Activated CD8-positive, alpha-beta memory T cell treated with anti-CD3 and anti-CD28 coated beads for 4 hours (primary cell): ENCODE data around the gene RTF1.

Experiments
- DNase-seq, 2 donors: peaks; one replicate each; pipeline ENCODE4 v3.0.0-alpha.2; 2020; ENCODE audit warnings: low read depth in 2 of 2

RTF1 gene

DNA sequence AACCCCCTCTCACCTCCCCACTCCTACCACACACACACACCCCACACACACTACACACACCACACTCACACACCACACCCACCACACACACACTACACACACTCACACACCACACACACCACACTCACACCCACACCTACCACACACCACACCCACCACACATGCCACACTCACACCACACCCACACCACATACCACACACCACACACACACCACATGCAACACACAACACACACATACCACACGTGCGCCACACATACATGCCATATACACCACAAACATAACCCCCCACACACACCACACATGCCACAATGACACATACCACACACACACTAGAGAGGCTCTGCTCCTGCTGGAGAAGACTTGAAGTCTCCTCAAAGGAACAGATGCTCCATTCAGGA is 70.9 kb downstream of the RTF1 start:
- no peak for DNase-seq

DNA sequence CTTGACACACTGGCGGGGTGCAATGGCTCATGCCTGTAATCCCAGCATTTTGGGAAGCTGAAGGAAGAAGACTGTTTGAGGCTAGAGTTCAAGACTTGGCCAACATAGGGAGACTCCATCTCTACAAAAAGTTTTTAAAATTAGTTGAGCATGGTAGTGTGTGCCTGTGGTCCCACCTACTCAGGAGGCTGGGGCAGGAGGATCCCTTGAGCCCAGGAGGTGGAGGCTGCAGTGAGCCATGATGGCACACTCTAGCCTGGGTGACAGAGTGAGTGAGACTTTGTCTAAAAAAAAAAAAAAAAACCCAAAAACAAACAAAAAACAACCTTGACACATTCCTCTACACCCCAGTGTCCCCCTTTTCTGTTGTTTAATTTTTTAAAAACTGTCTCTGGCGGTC is 72.7 kb downstream of the RTF1 start:
- no peak for DNase-seq

GRCh38 chr15:41490355-41490754 is 73.5 kb downstream of the RTF1 start:
- no peak for DNase-seq

DNA sequence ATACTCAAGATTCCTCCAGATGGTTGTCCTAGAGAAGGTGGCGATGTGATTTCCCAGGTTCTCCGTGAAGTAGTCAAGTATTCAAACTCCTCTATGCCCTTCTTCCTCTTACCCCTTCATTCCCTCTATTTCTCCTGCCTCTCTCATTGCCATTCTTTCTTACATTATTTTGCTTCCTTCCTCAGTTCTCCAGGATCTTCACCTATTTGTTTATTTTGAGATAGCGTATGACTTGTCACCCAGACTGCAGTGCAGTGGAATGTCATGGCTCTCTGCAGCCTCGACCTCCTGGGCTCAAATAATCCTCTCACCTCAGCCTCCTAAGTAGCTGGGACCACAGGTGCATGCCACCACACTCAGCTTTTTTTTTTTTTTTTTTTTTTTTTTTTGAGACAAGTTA is 75.0 kb downstream of the RTF1 start:
- no peak for DNase-seq

- DNase-seq: no peak
Observed at GRCh38 chr15:41492597-41493204, 75.8 kb downstream of the RTF1 start.

GRCh38 chr15:41493205-41493901 is 76.5 kb downstream of the RTF1 start, which contains the start of gene ITPKA:
TSS of gene ITPKA (plus strand) at chr15:41493874. CDS start at chr15:41493928, 54 bp downstream.
- peak; percentile 77 to 78 for DNase-seq

DNA sequence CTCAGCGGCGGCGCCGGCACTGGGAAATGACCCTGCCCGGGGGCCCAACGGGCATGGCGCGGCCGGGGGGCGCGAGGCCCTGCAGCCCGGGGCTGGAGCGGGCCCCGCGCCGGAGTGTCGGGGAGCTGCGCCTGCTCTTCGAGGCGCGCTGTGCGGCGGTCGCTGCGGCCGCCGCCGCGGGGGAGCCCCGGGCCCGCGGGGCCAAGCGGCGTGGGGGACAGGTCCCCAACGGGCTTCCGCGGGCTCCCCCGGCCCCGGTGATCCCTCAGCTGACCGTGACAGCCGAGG is 77.0 kb downstream of the RTF1 start:
- DNase-seq: no peak

- DNase-seq: no peak
Observed at GRCh38 chr15:41494190-41494921, 77.5 kb downstream of the RTF1 start.

DNA sequence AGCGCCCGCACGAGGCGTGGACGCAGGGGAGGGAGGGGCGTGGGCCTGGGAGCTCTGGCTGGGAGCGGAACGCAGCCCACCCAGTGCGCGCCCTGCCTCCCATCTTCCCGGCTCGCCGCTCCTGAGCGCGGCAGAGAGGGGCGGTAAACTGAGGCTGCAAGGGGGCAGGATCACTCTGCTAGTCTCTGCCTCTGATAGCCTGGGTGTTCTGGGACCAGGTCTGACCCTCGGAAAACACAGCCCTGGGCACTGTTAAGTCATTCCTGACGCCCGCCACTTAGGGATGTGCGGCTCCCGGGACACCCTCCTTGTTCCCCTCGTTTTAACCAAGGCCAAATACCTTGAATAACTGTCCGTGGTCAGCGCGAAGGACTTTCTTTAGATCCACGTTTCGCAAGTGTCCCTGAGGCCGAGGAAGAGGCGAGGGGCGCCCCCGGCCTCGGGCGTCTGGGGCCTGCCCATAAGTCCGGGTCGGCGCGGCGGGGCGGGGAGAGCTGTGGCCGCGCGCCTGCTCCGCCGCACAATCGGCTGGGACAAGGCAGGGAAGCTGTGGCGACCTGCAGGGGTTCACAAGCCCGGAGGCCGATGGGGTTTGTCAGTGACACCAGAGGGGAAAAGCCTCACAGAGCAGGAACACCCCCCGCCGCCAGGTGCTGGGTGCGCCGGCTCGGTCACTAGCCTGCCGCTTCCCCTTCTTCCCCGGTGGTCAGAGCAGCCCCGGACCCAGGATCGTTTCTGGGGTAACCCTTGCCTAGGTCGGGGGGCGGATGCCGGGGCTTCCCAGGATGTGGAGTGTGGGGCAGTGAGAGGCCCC is 78.2 kb downstream of the RTF1 start:
- no peak for DNase-seq

GRCh38 chr15:41495736-41496599 is 79.1 kb downstream of the RTF1 start:
- DNase-seq: no peak

DNA sequence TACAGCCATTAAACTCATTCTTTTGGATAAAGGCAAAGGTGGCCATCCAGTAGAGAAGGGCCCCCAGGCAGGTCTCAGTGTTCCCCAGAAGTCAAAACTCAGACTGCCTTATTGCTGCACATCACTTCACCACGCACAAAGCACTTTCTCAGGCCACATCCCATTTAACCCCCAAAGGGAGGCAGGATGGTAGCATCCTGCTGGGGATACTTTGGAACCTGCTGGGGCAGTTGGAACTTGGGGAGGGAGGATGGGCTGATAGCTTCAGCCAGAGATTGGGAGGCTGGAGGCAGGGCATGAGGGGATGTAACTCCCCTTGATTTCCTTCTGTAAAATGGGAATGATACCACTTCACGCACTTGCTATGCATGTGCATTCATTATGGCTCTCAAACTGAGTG is 81.8 kb downstream of the RTF1 start:
- DNase-seq: no peak

GRCh38 chr15:41499109-41499851 is 82.4 kb downstream of the RTF1 start:
- no peak for DNase-seq

DNA sequence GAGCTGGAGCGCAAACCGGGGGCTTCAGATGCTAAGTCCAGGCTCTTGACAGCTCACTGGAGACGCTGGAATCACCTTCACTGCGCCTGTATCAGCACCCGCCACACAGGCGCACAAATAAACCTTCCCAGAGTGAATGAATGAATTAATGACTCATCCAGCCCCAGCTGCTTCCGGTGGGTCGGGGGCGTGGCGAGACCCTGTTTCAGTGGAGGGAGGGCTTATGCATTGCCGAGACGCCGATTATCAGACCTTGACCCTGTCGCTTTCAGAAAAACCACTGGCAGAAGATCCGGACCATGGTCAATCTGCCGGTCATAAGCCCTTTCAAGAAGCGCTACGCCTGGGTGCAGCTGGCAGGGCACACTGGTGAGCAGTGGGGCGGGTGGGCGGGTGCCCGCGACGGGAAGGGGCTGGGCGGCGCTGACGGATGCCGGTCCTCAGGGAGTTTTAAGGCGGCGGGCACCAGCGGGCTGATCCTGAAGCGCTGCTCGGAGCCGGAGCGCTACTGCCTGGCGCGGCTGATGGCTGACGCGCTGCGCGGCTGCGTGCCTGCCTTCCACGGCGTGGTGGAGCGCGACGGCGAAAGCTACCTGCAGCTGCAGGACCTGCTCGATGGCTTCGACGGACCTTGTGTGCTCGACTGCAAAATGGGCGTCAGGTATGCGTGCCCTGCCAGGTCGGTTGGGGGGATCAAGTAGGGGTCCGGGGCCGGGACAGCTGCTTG is 84.5 kb downstream of the RTF1 start:
- DNase-seq: no peak

DNA sequence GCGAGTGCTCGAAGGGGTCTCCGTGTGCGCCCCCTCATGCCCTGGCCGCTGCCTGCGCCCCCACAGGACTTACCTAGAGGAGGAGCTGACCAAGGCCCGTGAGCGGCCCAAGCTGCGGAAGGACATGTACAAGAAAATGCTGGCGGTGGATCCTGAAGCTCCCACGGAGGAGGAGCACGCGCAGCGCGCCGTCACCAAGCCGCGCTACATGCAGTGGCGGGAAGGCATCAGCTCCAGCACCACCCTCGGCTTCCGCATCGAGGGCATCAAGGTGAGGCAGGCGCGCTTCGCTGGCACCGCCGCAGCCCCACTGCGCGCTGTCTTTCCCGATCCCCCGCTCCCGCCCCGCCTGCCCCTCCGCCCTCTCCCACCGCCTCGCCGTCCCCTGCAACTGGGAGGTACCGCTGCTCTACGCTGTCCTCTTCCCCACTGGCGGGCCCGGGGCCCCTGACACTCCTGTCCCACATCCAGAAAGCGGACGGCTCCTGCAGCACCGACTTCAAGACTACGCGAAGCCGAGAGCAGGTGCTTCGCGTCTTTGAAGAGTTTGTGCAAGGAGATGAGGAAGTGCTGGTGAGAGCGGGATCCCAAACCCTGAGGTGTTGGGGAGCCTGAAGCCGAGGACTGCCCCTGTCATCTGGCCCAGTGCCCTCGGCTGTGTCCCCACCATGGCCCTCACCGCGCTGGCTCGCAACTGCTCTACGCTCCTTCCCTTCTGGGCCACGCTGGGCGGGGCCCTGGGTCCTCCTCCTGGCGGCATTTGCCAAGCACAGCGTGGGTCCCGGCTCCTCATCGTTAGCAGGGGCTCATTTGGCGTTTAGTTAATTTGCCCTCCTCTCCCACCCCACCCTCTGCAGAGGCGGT is 85.3 kb downstream of the RTF1 start:
- no peak for DNase-seq

DNA sequence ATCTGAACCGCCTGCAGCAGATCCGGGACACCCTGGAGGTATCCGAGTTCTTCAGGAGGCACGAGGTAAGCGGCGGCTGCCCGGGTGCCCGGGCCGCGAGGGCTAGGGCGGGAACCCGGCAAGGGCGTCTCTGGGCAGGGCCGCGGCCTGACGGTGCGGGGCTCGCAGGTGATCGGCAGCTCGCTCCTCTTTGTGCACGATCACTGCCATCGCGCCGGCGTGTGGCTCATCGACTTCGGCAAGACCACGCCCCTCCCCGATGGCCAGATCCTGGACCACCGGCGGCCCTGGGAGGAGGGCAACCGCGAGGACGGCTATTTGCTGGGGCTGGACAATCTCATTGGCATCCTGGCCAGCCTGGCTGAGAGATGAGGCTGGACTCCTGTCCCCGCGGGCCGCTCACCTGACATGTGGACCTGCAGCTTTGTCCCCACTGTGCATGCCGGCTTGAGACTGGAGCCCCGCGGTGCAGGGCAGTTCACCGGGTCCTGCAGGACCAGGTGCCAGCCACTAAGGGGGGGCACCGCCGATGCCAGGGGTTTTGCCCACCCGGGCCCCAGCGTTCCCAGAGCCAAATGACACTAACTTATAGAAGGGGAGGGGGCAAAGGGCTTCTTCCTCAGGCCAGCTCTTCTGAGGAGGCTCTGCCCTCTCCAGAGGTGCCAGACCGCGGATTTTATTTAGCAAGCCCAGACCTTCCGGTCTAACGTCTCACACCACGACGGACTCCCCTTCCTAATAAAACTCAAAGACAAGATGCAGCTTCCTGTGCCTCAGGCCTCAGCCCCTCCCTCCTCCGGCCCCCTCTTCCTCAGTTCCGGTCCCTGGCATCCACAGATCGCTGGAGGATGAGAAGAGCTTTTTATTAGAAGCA is 86.1 kb downstream of the RTF1 start:
- no peak for DNase-seq

GRCh38 chr15:41503669-41504010 is 86.7 kb downstream of the RTF1 start:
- no peak for DNase-seq

GRCh38 chr15:41504751-41505492 is 88.0 kb downstream of the RTF1 start:
- no peak for DNase-seq
